Prostate gland (tissue), 2 donors: Measurements from ENCODE around the gene PDSS1.

Experiments
- POLR2A ChIP-seq: fragments of 450-650 bp; IDR thresholded peaks from one replicate; pipeline ENCODE4 v1.6.1; 2016; ENCODE audit warnings: antibody characterized with exemption, mild to moderate bottlenecking
- POLR2AphosphoS5 ChIP-seq: sonication (generic); formaldehyde crosslinking; IDR thresholded peaks from one replicate; pipeline ENCODE4 v1.6.1; 2017; ENCODE audit warnings: antibody characterized with exemption
- TF ChIP-seq, protein P1 (sequence below), 4 experiments: fragments of 200-600 bp in 2 of 4; fragments of 450-650 bp in 2 of 4; sonication (generic) in 2 of 4; IDR thresholded peaks; 1 replicate in 3 of 4; 2 replicates in 1 of 4; pipeline ENCODE4 v1.5.1; 2016 to 2019; ENCODE audit warnings: antibody characterized with exemption in 4 of 4, mild to moderate bottlenecking in 2 of 4, moderate library complexity in 2 of 4

DNA sequence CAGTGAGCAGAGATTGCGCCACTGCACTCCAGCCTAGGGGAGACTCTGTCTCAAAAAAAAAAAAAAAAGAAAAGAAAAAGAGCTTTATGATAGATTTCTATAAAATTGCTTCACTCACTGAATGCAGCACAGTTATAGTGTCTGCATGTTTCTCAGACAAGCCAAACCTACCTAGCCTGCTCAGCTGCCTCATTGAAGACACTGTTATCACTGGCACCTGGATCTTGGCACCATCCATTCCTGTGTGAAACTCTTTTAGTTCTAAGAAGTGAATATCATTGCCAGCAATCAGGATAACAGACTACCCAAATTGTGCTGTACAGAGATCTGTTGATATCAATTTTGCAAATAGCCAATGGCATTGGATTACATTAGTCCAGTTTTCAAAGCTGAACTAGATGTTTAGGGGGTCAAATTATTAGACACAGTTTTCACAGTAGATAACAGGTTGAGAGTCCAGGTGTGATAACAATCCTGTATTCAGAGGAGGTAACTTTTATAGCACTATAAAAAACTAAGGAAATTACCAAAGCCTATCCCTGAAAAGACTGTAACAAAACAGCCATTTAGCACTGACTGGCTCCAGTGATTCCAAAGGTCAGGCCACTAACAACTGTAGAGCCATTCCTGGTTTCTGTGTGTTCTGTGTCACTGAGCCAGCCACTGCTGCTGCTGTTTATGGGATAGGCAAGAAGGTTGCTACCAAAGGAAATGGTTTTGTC, 17.1 kb downstream of the PDSS1 start:
- TF ChIP-seq, protein P1, sequence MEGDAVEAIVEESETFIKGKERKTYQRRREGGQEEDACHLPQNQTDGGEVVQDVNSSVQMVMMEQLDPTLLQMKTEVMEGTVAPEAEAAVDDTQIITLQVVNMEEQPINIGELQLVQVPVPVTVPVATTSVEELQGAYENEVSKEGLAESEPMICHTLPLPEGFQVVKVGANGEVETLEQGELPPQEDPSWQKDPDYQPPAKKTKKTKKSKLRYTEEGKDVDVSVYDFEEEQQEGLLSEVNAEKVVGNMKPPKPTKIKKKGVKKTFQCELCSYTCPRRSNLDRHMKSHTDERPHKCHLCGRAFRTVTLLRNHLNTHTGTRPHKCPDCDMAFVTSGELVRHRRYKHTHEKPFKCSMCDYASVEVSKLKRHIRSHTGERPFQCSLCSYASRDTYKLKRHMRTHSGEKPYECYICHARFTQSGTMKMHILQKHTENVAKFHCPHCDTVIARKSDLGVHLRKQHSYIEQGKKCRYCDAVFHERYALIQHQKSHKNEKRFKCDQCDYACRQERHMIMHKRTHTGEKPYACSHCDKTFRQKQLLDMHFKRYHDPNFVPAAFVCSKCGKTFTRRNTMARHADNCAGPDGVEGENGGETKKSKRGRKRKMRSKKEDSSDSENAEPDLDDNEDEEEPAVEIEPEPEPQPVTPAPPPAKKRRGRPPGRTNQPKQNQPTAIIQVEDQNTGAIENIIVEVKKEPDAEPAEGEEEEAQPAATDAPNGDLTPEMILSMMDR (IDR thresholded peaks at IDR 0.05): no peak
- no peak for TF ChIP-seq POLR2AphosphoS5
- TF ChIP-seq POLR2A: no peak
